Measurements from ENCODE around the gene IL22RA1. TPM values are rescaled to one million over a fixed set of nuclear protein-coding genes. Genes with fewer than 3 reads are reported as not detected.

IL22RA1 gene
- total RNA-seq, 2 experiments from 2014 or later, result not detected

GRCh38 chr1:24127801-24128363, 15.1 kb downstream of the IL22RA1 start:
- POLR2A ChIA-PET, result no interaction called here
- TF ChIP-seq CTCF (conservative IDR thresholded peaks at IDR 0.05; ENCODE audit: low read length) (no peak), EZH2phosphoT487 (IDR thresholded peaks at IDR 0.05; ENCODE audit: borderline replicate concordance, low read depth, low read length) (no peak)
- H3K4me2 ChIP-seq (ENCODE audit: low read length), result no peak overlapping the region
- no peak overlapping the region for H3K4me3 ChIP-seq (ENCODE audit: low read depth, low read length, poor library complexity, severe bottlenecking)
- H3K9me2 ChIP-seq (ENCODE audit: insufficient read depth, low read length), result no peaks in the 10 kb centered on the region
- no peak overlapping the region for H3K27ac ChIP-seq (ENCODE audit: low read depth, low read length, poor library complexity, severe bottlenecking)
- no peak overlapping the region for H2AFZ ChIP-seq (ENCODE audit: low read length)
- DNase-seq (ENCODE audit: low spot score), result no peak
- H3K4me1 ChIP-seq (ENCODE audit: insufficient read depth, low read length, poor library complexity, severe bottlenecking), result no peaks in the 10 kb centered on the region
- H3K36me3 ChIP-seq (ENCODE audit: insufficient read depth, low read length), result no peaks in the 10 kb centered on the region
- H3K9me3 ChIP-seq (ENCODE audit: low read length), result no peaks in the 10 kb centered on the region
- CTCF ChIA-PET (ENCODE audit: unreplicated experiment), result no interaction called here
- no peaks in the 10 kb centered on the region for H3K79me2 ChIP-seq (ENCODE audit: insufficient read depth, low read depth, low read length)
- intact Hi-C loops (cut with micrococcal nuclease; ENCODE audit: unreplicated experiment), result no loop called here
- BruUV-seq (replicated peaks), result no TSS peak
- no peaks in the 10 kb centered on the region for H4K20me1 ChIP-seq (ENCODE audit: insufficient read depth, low read length)

GRCh38 chr1:24127134-24127800, 15.7 kb downstream of the IL22RA1 start:
- DNase-seq (ENCODE audit: low spot score), result no peak
- intact Hi-C loops (cut with micrococcal nuclease; ENCODE audit: unreplicated experiment), result no loop called here
- Histone ChIP-seq H3K79me2 (ENCODE audit: insufficient read depth, low read depth, low read length) (no peaks in the 10 kb centered on the region), H3K4me3 (ENCODE audit: low read depth, low read length, poor library complexity, severe bottlenecking) (no peak overlapping the region), H3K4me2 (ENCODE audit: low read length) (no peak overlapping the region), H4K20me1 (ENCODE audit: insufficient read depth, low read length) (no peaks in the 10 kb centered on the region), H3K36me3 (ENCODE audit: insufficient read depth, low read length) (no peaks in the 10 kb centered on the region), H3K9me2 (ENCODE audit: insufficient read depth, low read length) (no peaks in the 10 kb centered on the region), H3K4me1 (ENCODE audit: insufficient read depth, low read length, poor library complexity, severe bottlenecking) (no peaks in the 10 kb centered on the region), H3K27ac (ENCODE audit: low read depth, low read length, poor library complexity, severe bottlenecking) (no peak overlapping the region), H2AFZ (ENCODE audit: low read length) (no peak overlapping the region), H3K9me3 (ENCODE audit: low read length) (no peaks in the 10 kb centered on the region)
- no peak for TF ChIP-seq EZH2phosphoT487 (IDR thresholded peaks at IDR 0.05; ENCODE audit: borderline replicate concordance, low read depth, low read length)
- TF ChIP-seq CTCF (conservative IDR thresholded peaks at IDR 0.05; ENCODE audit: low read length), result no peak
- POLR2A ChIA-PET, result no interaction called here
- CTCF ChIA-PET (ENCODE audit: unreplicated experiment), result no interaction called here
- no TSS peak for BruUV-seq (replicated peaks)

DNA sequence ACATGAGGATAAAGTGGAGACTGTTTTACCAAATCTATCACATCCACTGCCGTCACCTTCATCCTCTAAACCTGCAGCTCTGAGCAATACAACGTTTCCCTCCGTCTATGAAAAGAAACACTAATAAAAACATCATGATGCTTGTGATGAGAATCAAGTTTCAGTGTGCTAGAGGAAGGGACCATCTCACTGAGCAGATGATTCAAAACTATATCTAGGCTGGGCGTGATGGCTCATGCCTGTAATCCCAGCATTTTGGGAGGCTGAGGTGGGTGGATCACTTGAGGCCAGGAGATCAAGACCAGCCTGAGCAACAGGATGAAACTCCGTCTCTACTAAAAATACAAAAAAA, 16.3 kb downstream of the IL22RA1 start:
- no peak for TF ChIP-seq EZH2phosphoT487 (IDR thresholded peaks at IDR 0.05; ENCODE audit: borderline replicate concordance, low read depth, low read length)
- no peak for TF ChIP-seq CTCF (conservative IDR thresholded peaks at IDR 0.05; ENCODE audit: low read length)
- no peaks in the 10 kb centered on the region for H4K20me1 ChIP-seq (ENCODE audit: insufficient read depth, low read length)
- H3K27ac ChIP-seq (ENCODE audit: low read depth, low read length, poor library complexity, severe bottlenecking), result no peak overlapping the region
- no TSS peak for BruUV-seq (replicated peaks)
- no peaks in the 10 kb centered on the region for H3K9me3 ChIP-seq (ENCODE audit: low read length)
- no peaks in the 10 kb centered on the region for H3K36me3 ChIP-seq (ENCODE audit: insufficient read depth, low read length)
- H3K4me2 ChIP-seq (ENCODE audit: low read length), result no peak overlapping the region
- CTCF ChIA-PET (ENCODE audit: unreplicated experiment), result no interaction called here
- intact Hi-C loops (cut with micrococcal nuclease; ENCODE audit: unreplicated experiment), result no loop called here
- DNase-seq (ENCODE audit: low spot score), result no peak
- H3K9me2 ChIP-seq (ENCODE audit: insufficient read depth, low read length), result no peaks in the 10 kb centered on the region
- H3K4me3 ChIP-seq (ENCODE audit: low read depth, low read length, poor library complexity, severe bottlenecking), result no peak overlapping the region
- POLR2A ChIA-PET, result no interaction called here
- H2AFZ ChIP-seq (ENCODE audit: low read length), result no peak overlapping the region
- no peaks in the 10 kb centered on the region for H3K79me2 ChIP-seq (ENCODE audit: insufficient read depth, low read depth, low read length)
- H3K4me1 ChIP-seq (ENCODE audit: insufficient read depth, low read length, poor library complexity, severe bottlenecking), result no peaks in the 10 kb centered on the region
